HG03575 (cell line): Measurements from ENCODE around the gene ARMH4.

ENCODE experiments used
- ATAC-seq: cut with Tn5 transposase; IDR thresholded peaks from one replicate; pipeline ENCODE4 v1.9.1; 2021; ENCODE audit not compliant: unreplicated experiment, insufficient number of reproducible peaks, low FRiP score; ENCODE audit errors: extremely low read depth

The ARMH4 gene

DNA sequence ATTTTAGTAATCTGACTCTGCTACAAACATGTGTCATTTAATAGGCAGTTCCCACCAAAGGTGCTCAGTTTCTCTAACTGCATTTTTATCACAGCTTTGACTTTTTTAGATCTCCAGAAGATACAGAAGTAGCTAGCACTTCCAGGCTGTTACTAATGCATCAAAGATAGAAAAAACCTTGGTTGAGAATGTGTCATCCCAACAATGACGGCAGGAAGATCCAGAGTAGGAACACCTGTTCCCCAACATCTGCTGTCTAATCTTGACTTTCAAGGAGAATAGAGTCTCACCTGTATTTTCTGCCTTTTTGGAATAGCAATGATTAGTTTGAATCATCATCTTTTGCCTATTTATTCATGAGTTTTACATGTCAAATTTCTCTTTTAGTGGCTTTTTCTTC is 45.0 kb downstream of the ARMH4 start:
- ATAC-seq: no peak

- ATAC-seq: no peak
Measured at GRCh38 chr14:58106446-58106845, 45.6 kb downstream of the ARMH4 start.

GRCh38 chr14:58104808-58105207 is 47.2 kb downstream of the ARMH4 start:
- ATAC-seq: no peak

- ATAC-seq: no peak
Measured at GRCh38 chr14:58100735-58101368, 51.2 kb downstream of the ARMH4 start.

- ATAC-seq: no peak
Measured at GRCh38 chr14:58099682-58100081, 52.3 kb downstream of the ARMH4 start.

DNA sequence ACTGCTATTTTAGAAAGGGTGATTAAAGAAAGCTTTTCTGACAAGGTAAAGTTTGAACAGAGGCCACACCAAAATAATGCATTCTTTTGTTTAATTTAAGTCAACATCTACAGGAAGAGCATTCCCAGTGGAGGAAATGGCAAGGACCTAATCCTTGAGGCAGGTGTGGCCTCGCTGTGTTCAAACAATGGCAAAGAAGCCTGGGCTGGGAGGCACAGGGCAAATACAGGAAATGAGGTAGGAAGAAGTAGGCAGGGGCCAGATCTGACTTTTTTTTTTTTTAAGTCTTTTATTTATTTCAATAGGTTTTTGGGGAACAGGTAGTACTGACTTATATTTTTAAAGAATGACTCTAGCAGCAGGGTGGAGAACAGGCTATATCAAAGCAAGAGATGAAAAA is 53.5 kb downstream of the ARMH4 start:
- ATAC-seq: no peak

DNA sequence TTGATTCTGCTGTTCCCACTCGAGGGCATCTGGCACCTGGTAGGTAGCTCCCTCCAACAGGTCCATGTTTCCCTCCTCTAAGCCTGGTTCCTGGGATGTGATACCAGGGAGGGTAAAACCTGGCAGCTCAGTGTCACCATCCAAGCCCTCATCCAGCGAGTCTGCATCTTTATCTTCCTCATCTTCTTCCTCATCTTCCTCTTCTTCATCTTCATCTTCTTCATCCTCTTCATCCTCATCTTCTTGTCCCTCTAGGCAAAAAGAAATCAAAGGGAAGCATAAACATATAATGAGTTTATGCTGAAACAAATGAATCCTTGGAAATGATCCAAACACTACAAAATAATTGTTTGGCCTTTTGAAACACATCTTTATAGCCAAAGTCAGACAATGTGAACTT is 55.3 kb downstream of the ARMH4 start:
- ATAC-seq: no peak

DNA sequence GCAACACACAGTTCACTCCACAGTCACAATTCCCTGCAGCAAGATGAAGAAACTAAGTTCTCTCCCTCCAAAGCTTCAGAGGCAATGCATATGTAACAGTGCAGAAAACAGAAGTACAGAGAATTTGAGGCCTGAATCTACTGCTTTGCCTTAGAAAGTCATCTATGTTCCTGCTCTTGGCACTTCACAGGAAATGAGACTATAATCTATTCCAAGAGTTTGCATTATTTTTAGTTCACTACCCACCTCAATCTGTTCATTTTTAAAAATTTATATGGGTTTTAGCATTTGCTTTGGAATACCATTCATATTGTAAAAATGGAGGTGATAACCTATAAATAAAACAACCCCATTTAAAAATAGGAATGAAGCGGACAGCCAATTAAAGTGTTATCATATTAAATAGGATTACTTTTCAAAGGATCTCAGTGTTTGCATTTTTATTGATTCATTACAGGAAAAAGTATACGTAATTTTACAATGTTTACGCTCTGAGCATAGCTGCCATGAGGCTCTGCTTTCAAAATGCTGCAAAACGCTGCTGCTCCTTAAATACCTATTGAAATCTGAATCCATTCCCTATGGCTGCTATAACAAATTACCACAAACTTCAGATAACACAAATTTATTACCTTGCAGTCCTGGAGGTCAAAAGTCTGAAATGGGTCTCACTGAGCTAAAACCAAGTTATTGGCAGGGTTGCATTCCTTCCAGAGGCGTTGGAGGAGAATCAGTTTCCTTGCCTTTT is 60.0 kb downstream of the ARMH4 start:
- no peak for ATAC-seq

DNA sequence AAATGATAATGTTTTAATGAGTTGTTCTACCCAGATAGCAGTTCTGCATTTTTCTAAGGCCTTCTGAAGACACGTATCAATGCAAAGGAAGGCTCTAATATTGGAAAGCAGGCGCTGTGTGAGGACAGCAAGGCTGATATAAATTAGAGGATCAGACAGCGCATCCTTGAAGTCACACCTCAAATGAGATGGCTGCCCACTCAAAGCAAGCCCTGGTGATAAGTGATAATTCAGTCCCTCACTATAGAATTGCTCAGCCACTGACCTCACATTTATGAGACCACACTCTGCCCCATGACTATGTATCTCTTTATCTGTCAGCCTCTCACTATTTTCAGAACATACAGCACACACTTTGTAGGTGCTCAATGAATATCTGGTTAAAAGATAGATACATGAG is 62.4 kb downstream of the ARMH4 start:
- ATAC-seq: no peak

DNA sequence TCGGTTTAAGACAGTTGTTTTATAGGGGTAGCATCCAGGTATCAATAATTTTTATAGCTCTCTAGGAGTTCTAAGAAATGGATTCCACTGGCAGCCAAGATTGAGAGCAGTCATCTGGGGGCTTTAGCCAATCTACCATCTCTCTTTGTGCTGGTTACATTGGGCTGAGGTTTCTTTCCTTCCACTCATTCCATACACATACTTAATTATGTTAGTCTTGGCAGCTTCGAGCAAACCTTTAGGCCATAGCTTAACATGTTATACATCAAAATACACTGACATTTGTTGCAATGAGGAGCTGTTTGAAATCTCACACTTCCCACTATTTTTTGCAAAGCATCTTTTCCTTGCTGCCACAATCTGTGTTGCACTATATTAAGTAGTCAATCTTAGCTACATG is 63.1 kb downstream of the ARMH4 start:
- no peak for ATAC-seq

DNA sequence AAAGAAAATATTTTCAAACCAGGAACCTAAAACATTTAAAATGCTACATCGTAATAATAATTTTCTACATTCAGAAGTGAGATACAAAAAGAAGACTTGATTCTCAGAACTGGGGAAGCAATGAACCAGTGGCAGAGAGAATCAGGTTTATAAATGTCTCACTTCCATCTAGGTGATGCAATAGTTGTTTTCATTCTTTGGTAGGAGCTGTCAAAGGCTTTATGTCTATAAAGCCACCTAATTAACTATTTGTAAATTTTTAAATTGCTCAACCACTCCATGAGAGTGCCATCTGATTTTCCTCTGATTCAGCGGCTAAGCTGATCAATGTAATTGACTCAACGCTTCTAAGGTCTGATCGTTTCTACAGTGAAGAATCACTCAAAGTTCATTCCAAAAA is 66.1 kb downstream of the ARMH4 start:
- no peak for ATAC-seq

- no peak for ATAC-seq
Measured at GRCh38 chr14:58082491-58083098, 69.4 kb downstream of the ARMH4 start.

DNA sequence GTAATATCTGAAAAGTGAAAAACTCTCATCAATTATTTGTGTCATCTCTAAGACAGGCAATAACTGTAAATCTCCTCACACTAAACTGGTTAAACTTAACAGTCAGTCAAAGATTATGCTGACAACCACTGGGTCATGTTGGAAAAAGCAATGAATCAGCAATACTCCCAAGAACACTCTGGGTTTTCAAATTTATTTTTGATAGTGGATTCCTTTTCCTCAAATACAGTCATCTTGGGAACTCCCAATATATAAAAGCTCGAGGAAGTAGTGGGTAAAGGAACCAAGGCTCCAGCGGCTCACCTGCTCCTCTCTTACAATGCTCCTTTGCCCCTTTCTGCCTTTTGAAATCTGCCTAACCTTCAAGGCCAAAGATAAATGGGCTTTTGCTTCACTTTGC is 70.0 kb downstream of the ARMH4 start:
- ATAC-seq: no peak

DNA sequence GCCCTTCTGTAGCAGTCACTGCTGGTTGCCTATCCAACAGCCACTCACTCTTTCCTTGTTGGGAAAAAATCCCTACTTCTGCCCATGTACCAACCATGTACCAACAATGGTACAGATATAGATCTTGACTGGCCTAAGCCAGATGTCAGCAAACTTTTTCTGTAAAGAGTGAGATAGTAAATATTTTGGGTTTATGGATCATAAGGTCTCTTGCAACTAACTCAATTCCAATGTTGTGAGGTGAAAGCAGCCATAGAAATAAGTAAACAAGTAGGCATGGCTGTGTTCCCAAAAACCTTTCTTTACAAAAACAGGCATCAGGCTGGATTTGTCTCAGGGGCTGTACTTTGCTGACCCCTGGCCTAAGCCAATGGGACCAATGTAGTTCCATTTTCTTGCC is 73.5 kb downstream of the ARMH4 start:
- no peak for ATAC-seq

- ATAC-seq: no peak
Measured at GRCh38 chr14:58078068-58078467, 73.9 kb downstream of the ARMH4 start.

DNA sequence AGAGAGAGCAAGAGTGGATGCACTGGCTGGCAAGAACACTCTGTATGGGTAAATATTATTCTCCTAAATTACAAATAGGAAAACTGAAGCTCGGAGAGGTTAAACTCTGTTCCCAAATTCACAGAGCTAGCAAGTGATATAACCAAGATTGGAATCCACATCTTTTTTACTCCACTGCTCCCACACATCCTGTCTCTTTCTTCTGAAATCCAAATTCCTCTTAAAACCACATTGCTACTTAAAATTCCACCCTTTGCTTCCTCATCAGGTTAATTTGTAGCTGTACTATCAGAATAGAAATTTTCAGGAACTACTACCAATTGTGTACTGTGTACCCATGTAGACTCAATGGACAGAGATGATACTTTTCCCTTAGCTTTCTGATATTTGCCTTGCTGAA is 74.4 kb downstream of the ARMH4 start:
- no peak for ATAC-seq

DNA sequence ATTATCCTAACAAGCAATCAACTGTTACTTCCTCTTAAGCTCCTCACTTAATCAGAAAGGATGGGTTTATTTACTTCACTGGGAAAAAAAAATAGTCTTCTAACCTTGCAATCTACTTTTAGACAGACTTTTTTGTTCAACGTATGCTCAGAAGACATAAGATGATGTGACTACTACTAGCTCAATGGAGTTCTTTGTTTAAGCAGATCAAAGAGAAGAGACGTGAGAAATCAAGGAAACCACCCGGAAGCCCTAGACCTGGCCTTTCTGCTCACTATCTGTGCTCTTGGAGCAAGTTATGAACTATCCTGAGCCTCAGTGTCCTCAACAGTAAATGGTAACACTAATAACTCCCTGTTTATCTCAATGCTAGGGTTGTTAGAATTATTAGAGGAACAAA is 78.5 kb downstream of the ARMH4 start:
- no peak for ATAC-seq

- no peak for ATAC-seq
Measured at GRCh38 chr14:58072288-58073071, 79.5 kb downstream of the ARMH4 start.

- ATAC-seq: no peak
Measured at GRCh38 chr14:58071341-58071740, 80.7 kb downstream of the ARMH4 start.

DNA sequence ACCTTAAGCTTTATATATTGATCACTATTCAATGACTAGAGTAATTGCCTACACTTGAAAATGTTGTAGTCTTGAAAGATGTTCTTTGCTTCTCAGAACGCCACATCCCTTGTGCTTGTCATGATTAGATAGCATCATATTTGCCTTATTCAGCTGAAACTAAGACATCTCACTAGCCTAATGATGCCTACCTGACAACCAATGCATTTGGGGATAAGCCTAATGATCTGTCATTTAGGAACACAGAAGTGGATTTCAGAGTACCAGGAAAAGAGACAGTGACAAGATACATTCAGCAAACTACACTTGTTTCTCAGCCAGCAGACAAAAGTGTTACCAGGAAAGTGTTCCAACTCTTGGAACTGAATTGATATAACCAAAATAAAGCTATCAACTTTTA is 83.7 kb downstream of the ARMH4 start:
- ATAC-seq: no peak
